DMS114 treated with DMSO at 0.1 percent for 48 hours (cell line): ENCODE data around the gene NRXN3.
"Not testable (repeated sequence)": the region's sequence is repeated elsewhere in the genome, so short reads cannot be mapped to it uniquely, and the experiment has no call there.

Experiments used
- DNase-seq: peaks from one replicate; lab custom pipeline; 2025; ENCODE audit not compliant: unreplicated experiment; lab: John Stamatoyannopoulos, UW

The NRXN3 gene

GRCh38 chr14:78479127-78479780, 309.1 kb downstream of the NRXN3 start:
- DNase-seq: no peak

GRCh38 chr14:78484028-78484427, 313.9 kb downstream of the NRXN3 start:
- no peak for DNase-seq

GRCh38 chr14:78486081-78486480, 315.9 kb downstream of the NRXN3 start:
- no peak for DNase-seq

GRCh38 chr14:78486621-78487020, 316.4 kb downstream of the NRXN3 start:
- no peak for DNase-seq

- DNase-seq: not testable (repeated sequence)
Observed at GRCh38 chr14:78487573-78487972, 317.4 kb downstream of the NRXN3 start.

GRCh38 chr14:78488938-78489337, 318.8 kb downstream of the NRXN3 start:
- DNase-seq: no peak

GRCh38 chr14:78491048-78491447, 320.9 kb downstream of the NRXN3 start:
- no peak for DNase-seq

- DNase-seq: no peak
Observed at GRCh38 chr14:78498062-78498595, 328.0 kb downstream of the NRXN3 start.

GRCh38 chr14:78501909-78502308, 331.7 kb downstream of the NRXN3 start:
- no peak for DNase-seq

- no peak for DNase-seq
Observed at GRCh38 chr14:78508023-78508422, 337.9 kb downstream of the NRXN3 start.

GRCh38 chr14:78509516-78509915, 339.3 kb downstream of the NRXN3 start:
- DNase-seq: no peak

GRCh38 chr14:78512021-78512420, 341.8 kb downstream of the NRXN3 start:
- DNase-seq: no peak

- no peak for DNase-seq
Observed at GRCh38 chr14:78519863-78520262, 349.7 kb downstream of the NRXN3 start.

- DNase-seq: no peak
Observed at GRCh38 chr14:78524196-78524595, 354.0 kb downstream of the NRXN3 start.

- no peak for DNase-seq
Observed at GRCh38 chr14:78524766-78525165, 354.6 kb downstream of the NRXN3 start.

GRCh38 chr14:78530078-78530477, 359.9 kb downstream of the NRXN3 start:
- no peak for DNase-seq

GRCh38 chr14:78534141-78534540, 364.0 kb downstream of the NRXN3 start:
- no peak for DNase-seq

- no peak for DNase-seq
Observed at GRCh38 chr14:78535041-78535440, 364.9 kb downstream of the NRXN3 start.

GRCh38 chr14:78541788-78542187, 371.6 kb downstream of the NRXN3 start:
- not testable (repeated sequence) for DNase-seq

GRCh38 chr14:78543433-78543832, 373.3 kb downstream of the NRXN3 start:
- no peak for DNase-seq

GRCh38 chr14:78561074-78561473, 390.9 kb downstream of the NRXN3 start:
- no peak for DNase-seq

GRCh38 chr14:78566026-78566858, 396.1 kb downstream of the NRXN3 start:
- DNase-seq: peak; percentile 72
